HFF-Myc (cell line): ENCODE results near the gene ZNF148.
"Not testable (repeated sequence)": the region's sequence is repeated elsewhere in the genome, so short reads cannot be mapped to it uniquely, and the experiment has no call there.

Experiments used
- DNase-seq: peaks from one replicate; pipeline ENCODE4 v3.0.0-alpha.2; 2011; ENCODE audit warnings: low read depth; ENCODE audit errors: extremely low read depth
- H3K4me3 ChIP-seq: replicated peaks from 2 replicates; pipeline ENCODE4 v1.5.1; 2011; ENCODE audit warnings: low read depth, mild to moderate bottlenecking, control low read depth, low read length
- CTCF ChIP-seq: IDR thresholded peaks from 2 replicates; pipeline ENCODE4 v1.5.1; 2012; ENCODE audit warnings: mild to moderate bottlenecking, low read depth, low read length, control low read depth; ENCODE audit errors: missing control alignments

ZNF148 gene

GRCh38 chr3:125351152-125351551, 24.0 kb downstream of the ZNF148 start:
- DNase-seq, result no peak

GRCh38 chr3:125350597-125350996, 24.5 kb downstream of the ZNF148 start:
- TF ChIP-seq CTCF, result no peak
- H3K4me3 ChIP-seq, result no peak overlapping the region
- no peak for DNase-seq

More at GRCh38 chr3:125351152-125351551, 24.0 kb downstream of the ZNF148 start:
- no peak for TF ChIP-seq CTCF
- H3K4me3 ChIP-seq, result no peak overlapping the region

GRCh38 chr3:125349556-125350165, 25.5 kb downstream of the ZNF148 start:
- DNase-seq, result no peak
- TF ChIP-seq CTCF, result no peak
- no peak overlapping the region for H3K4me3 ChIP-seq

- no peak for TF ChIP-seq CTCF
- no peak overlapping the region for H3K4me3 ChIP-seq
- DNase-seq, result no peak
Measured at GRCh38 chr3:125349055-125349454, 26.1 kb downstream of the ZNF148 start.

- DNase-seq, result not testable (repeated sequence)
Measured at GRCh38 chr3:125343367-125343766, 31.8 kb downstream of the ZNF148 start.

GRCh38 chr3:125340121-125340520, 35.0 kb downstream of the ZNF148 start:
- no peak for TF ChIP-seq CTCF
- no peak overlapping the region for H3K4me3 ChIP-seq
- no peak for DNase-seq

More at GRCh38 chr3:125343367-125343766, 31.8 kb downstream of the ZNF148 start:
- not testable (repeated sequence) for H3K4me3 ChIP-seq

GRCh38 chr3:125337506-125337905, 37.6 kb downstream of the ZNF148 start:
- no peak for TF ChIP-seq CTCF
- DNase-seq, result no peak
- no peak overlapping the region for H3K4me3 ChIP-seq
